Stimulated activated effector memory CD8-positive, alpha-beta T cell treated with anti-CD3 and anti-CD28 coated beads, Interleukin-12 subunit alpha, Interleukin-12 subunit beta, amount 100 ng/mL, for 72 hours (primary cell): Measurements from ENCODE around the gene SUCLG2.

Experiments used
- ATAC-seq: fragments of 150-1000 bp; cut with Tn5 transposase; 2 replicates; pipeline ENCODE4 v1.10.0; 2021
- DNase-seq, 2 donors: peaks; one replicate each; pipeline ENCODE4 v3.0.0; 2021 to 2022; ENCODE audit warnings: low spot score in 2 of 2
- H3K27ac Mint-ChIP-seq: one replicate; pipeline ENCODE4 v1.8.0; 2022; ENCODE audit warnings: mild to moderate bottlenecking, mixed read lengths
- H3K36me3 Mint-ChIP-seq: one replicate; pipeline ENCODE4 v1.8.0; 2022; ENCODE audit warnings: mild to moderate bottlenecking, mixed read lengths
- H3K4me1 Mint-ChIP-seq: one replicate; pipeline ENCODE4 v1.8.0; 2022; ENCODE audit warnings: mixed read lengths
- H3K4me3 Mint-ChIP-seq: one replicate; pipeline ENCODE4 v1.8.0; 2022; ENCODE audit warnings: mild to moderate bottlenecking, mixed read lengths
- H3K9me3 Mint-ChIP-seq: one replicate; pipeline ENCODE4 v1.8.0; 2022; ENCODE audit warnings: mixed read lengths

Gene SUCLG2, protein sequence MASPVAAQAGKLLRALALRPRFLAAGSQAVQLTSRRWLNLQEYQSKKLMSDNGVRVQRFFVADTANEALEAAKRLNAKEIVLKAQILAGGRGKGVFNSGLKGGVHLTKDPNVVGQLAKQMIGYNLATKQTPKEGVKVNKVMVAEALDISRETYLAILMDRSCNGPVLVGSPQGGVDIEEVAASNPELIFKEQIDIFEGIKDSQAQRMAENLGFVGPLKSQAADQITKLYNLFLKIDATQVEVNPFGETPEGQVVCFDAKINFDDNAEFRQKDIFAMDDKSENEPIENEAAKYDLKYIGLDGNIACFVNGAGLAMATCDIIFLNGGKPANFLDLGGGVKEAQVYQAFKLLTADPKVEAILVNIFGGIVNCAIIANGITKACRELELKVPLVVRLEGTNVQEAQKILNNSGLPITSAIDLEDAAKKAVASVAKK

DNA sequence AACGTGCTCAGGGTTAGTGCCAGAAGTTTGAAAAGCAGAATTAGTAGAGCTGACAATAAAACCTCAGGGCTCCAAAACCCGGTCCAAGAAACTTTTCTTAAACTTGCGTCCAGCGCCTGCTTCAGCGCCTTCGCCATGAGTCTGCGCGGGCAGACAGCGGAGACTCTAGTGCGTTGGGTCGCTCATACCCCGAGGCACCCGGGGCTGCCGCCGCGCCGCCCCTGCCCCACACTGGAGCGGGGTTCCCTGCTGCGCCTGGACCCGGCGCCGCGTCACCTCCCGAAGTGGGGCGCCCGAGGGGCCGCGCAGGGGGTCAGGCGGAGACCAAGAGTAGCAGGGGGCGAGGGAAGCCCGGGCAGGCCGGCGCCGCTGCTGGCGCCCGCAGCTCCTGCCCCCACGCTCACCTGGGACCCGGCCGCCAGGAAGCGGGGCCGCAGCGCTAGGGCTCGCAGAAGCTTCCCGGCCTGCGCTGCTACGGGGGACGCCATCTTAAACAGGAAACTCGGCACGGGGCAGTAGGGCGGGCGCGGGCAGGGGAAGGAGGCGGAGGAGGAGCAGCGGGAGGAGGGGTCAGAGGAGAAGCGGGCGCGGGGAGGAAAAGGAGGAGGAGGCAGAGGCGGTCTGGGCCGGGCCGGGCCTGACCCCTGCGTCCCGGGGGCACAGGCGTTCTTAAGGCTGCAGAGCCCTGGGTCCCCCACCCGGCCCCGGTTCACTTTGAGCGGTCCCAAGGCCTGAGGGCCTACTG is at the start of gene SUCLG2:
Gene SUCLG2, minus strand, starts transcription at position 514 of the 745 bp plus-strand sequence. Its CDS starts 26 bp downstream, at position 488.
- DNase-seq (peak; percentile 63 to 89), ATAC-seq (peak; percentile 74)
- Mint-ChIP-seq H3K4me1 (peaks cover 47% of the 10 kb centered on the region), H3K36me3 (peaks cover 13% of the 10 kb centered on the region), H3K9me3 (no peaks in the 10 kb centered on the region), H3K4me3 (peak within 1 kb of the TSS; percentile 71), H3K27ac (peak within 1 kb of the TSS; percentile 86)

DNA sequence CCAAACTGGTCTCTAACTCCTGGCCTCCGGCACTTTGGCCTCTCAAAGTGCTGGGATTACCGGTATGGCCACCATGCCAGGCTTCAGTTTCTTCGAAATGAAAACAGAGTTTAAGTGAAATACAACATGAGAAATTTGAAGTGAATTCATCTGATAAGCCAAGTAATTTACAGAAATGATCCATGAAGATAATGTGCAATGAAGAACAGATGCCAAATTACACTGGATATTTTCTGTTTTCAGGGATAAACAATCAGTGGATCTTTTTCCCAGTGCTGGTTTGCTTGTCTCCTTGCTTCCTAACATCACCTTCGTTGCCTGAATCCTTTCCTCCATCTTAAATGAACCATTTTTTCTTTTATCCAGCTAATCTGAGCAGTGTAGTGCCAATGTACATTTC is 46.2 kb upstream of the SUCLG2 start:
- no peak for DNase-seq
- Mint-ChIP-seq H3K4me3 (no peak overlapping the region), H3K27ac (no peak overlapping the region), H3K4me1 (no peaks in the 10 kb centered on the region), H3K9me3 (no peaks in the 10 kb centered on the region), H3K36me3 (no peaks in the 10 kb centered on the region)
- no peak for ATAC-seq

DNA sequence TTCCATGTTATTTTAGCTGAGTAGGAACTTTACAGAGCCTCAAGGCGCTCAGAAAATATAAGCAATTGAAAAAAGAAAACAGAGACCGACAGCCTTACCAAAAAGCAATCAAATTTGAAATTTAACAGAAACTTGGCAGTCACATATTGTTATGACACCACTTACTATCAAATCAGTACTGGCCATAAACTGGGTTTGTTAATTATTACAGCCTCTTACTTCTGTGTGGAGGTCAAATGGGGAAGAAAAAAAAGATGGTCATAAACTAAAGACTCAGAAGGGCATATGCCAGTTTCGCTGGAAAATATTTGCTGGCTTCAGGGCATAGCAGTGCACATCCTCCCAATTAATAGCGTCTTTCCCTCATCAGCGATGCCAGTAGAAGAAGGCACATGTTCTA is 45.5 kb upstream of the SUCLG2 start:
- no peak overlapping the region for H3K27ac Mint-ChIP-seq
- no peak for ATAC-seq
- H3K4me1 Mint-ChIP-seq, result no peaks in the 10 kb centered on the region
- no peaks in the 10 kb centered on the region for H3K9me3 Mint-ChIP-seq
- H3K4me3 Mint-ChIP-seq, result no peak overlapping the region
- no peak for DNase-seq
- H3K36me3 Mint-ChIP-seq, result no peaks in the 10 kb centered on the region

DNA sequence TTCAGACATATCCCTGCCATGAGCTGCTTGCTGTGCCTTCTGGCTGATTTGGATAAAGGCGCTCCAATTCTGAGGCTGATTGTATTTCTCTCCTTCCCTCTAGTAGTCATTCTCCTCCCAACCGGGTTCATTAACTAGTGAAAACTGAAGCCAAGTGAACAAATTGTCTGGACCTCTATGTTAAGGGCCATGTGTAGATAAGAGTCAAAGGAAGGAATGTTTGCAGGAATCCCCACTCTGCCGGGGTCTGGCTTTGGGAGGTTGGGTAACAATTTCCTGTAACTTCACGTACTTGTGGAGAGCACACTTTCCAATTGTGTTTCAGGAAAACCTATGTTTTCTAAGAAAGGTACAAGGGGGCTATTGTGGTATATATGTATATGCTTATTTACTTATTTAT is 38.2 kb upstream of the SUCLG2 start:
- peaks cover 2% of the 10 kb centered on the region for H3K9me3 Mint-ChIP-seq
- no peak overlapping the region for H3K4me3 Mint-ChIP-seq
- no peaks in the 10 kb centered on the region for H3K4me1 Mint-ChIP-seq
- DNase-seq (no peak), ATAC-seq (no peak)
- no peak overlapping the region for H3K27ac Mint-ChIP-seq
- H3K36me3 Mint-ChIP-seq, result no peaks in the 10 kb centered on the region

DNA sequence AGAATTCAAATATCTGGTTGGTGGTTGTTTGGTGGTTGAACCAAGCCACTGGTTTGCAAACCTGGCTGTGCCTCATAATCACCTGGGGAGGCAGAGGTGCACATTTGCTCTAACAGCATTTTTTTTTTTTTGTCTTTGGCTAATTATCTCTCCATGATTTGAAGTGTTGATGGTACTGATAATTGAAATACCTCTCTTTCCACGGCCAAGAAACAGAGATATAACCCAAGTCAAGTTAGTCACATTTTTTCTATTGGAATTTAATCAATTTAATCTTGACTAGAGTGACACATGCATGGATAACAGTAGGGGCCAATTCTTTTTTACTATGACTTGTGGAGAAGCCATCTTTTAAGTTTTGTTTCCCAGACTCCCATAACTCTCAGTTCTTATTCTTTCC is 37.5 kb upstream of the SUCLG2 start:
- Mint-ChIP-seq H3K4me3 (no peak overlapping the region), H3K4me1 (no peaks in the 10 kb centered on the region), H3K36me3 (no peaks in the 10 kb centered on the region), H3K27ac (no peak overlapping the region), H3K9me3 (peaks cover 2% of the 10 kb centered on the region)
- DNase-seq, result no peak
- no peak for ATAC-seq

DNA sequence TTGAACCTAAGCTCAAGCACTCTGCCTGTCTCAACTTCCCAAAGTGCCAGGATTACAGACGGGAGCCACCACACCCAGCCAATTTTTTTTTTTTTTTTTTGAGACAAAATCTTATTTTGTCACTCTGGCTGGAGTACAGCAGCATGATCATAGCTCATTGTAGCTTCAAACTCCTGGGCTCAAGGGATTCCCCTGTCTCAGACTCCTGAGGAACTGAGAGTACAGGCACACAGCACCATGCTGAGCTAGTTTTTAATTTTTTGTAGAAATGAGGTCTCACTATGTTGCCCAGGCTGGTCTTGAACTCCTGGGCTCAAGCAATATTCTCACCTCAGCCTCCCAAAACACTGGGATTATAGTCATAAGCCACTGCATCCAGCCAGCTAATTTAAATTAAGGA is 36.8 kb upstream of the SUCLG2 start:
- Mint-ChIP-seq H3K4me3 (no peak overlapping the region), H3K36me3 (no peaks in the 10 kb centered on the region), H3K27ac (peak overlapping the region; percentile 9), H3K4me1 (peaks cover 3% of the 10 kb centered on the region), H3K9me3 (peaks cover 2% of the 10 kb centered on the region)
- no peak for DNase-seq
- ATAC-seq, result no peak

DNA sequence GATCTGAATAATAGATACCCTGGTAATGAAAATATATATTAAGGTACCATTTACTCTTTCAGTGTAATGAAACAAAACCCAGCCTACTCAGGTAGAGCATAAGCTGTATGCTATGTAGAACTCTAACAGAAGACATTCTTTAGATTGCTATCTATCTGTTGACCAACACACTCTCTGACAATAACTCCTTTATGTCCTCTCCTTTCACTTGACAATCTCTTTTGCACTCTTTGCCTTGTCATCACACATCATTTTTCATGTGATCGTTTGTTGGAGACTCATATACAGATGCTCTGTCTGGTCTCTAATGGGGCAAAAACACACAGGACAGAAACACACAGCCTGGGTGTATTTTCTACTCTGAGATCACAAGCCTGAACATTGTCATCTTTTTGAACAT is 35.4 kb upstream of the SUCLG2 start:
- no peak for DNase-seq
- Mint-ChIP-seq H3K9me3 (peaks cover 2% of the 10 kb centered on the region), H3K4me3 (no peak overlapping the region), H3K36me3 (no peaks in the 10 kb centered on the region), H3K27ac (no peak overlapping the region), H3K4me1 (peaks cover 12% of the 10 kb centered on the region)
- no peak for ATAC-seq

DNA sequence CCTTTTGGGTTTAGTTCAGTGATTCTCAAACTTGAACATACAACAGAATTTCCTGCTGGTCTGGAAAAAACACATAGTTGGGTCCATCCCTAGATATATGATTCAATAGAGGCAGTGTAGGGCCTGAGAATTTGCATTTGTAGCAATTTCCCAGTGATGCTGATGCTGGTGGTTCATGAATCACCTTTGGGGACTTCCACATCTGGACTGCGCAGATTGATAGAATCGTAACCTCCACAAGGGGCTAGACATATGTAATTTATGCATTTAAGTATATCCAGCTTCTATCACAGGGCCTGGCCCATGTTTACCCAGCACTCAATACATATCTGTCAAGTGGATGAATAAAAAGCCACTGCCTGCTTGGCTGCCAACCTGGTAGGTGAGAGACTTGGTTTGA is 33.8 kb upstream of the SUCLG2 start:
- Mint-ChIP-seq H3K27ac (no peak overlapping the region), H3K9me3 (peaks cover 2% of the 10 kb centered on the region), H3K36me3 (no peaks in the 10 kb centered on the region), H3K4me3 (no peak overlapping the region), H3K4me1 (peaks cover 16% of the 10 kb centered on the region)
- ATAC-seq (peak; percentile 40), DNase-seq (no peak)

DNA sequence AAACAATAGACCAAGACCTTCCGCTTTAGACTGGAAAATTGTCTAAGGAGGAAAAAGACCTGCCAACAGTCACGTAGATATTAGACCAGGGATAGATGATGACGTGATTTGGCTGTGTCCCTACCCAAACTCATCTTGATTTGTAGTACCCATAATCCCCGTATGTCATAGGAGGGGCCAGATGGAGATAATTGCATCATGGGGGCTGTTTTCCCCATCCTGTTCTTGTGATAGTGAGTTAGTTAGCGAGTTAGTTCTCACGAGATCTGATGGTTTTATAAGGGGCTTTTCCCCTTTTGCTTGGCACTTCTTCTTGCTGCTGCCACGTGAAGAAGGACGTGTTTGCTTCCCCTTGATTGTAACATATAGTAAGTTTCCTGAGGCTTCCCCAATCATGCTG is 31.7 kb upstream of the SUCLG2 start:
- H3K9me3 Mint-ChIP-seq, result peaks cover 2% of the 10 kb centered on the region
- H3K27ac Mint-ChIP-seq, result no peak overlapping the region
- no peak for ATAC-seq
- H3K36me3 Mint-ChIP-seq, result no peaks in the 10 kb centered on the region
- H3K4me1 Mint-ChIP-seq, result peaks cover 17% of the 10 kb centered on the region
- no peak for DNase-seq
- no peak overlapping the region for H3K4me3 Mint-ChIP-seq

DNA sequence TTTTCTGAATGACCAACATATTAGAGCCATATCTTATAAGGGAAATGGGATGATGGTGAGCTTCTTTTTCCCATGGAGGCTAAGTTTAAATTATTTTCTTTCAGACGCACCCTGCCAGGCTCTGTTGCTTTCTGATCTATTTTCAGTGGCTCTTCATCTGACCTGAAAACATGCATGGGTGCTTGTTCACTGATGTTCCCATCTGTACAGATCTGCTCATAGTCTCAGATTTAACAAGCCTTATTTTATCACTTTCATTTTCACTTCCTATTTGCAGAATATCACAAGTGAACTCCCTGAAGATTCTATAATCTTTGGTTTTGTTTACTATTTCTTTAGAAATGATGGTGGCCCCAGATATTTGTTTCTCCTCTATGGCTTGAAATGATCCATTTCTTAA is 31.1 kb upstream of the SUCLG2 start:
- Mint-ChIP-seq H3K36me3 (no peaks in the 10 kb centered on the region), H3K4me1 (peaks cover 17% of the 10 kb centered on the region), H3K27ac (no peak overlapping the region), H3K9me3 (no peaks in the 10 kb centered on the region), H3K4me3 (peak overlapping the region; percentile 24)
- peak; percentile 58 for ATAC-seq
- no peak for DNase-seq

DNA sequence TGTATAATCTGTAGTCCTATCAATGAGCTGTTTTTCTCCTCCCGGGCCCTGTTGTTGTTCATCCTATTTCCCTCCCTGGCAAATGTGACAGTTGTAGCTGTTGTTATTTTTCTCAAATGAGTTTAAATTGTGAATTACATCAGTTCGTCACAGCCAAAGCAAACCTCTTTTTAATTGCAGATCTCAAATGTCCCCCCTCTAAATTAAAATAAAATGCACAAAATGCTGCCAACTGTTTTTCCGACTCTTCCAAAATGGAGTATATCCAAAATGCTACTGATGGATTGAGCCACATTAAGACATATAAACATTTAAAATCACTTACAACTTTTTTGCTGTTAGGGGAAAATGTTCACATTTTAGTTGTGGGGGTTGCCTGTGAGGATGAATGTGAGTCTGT is 29.8 kb upstream of the SUCLG2 start:
- H3K4me1 Mint-ChIP-seq, result peaks cover 19% of the 10 kb centered on the region
- ATAC-seq (no peak), DNase-seq (no peak)
- H3K4me3 Mint-ChIP-seq, result no peak overlapping the region
- H3K9me3 Mint-ChIP-seq, result no peaks in the 10 kb centered on the region
- H3K36me3 Mint-ChIP-seq, result no peaks in the 10 kb centered on the region
- H3K27ac Mint-ChIP-seq, result no peak overlapping the region

DNA sequence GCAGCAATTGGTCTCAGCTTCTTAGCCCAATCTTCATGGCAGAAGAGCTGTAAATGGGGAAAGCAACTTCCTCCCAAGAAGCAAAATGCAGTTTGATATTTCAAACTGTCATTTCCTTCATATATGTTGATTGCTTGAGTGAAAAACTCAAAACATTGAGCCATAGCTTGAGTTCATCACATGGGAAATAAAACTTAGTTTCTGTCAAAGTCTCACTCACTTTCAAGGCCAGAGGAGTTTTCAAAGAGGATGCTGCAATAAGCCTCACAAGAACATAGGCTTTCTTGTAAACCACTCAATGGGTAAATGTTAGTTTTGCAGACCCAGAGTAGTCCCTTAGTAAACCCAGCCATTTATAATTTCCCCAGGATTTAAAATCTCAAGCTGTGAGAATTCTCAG is 29.1 kb upstream of the SUCLG2 start:
- DNase-seq (no peak), ATAC-seq (no peak)
- Mint-ChIP-seq H3K9me3 (no peaks in the 10 kb centered on the region), H3K4me1 (peaks cover 26% of the 10 kb centered on the region), H3K27ac (no peak overlapping the region), H3K36me3 (no peaks in the 10 kb centered on the region), H3K4me3 (no peak overlapping the region)

DNA sequence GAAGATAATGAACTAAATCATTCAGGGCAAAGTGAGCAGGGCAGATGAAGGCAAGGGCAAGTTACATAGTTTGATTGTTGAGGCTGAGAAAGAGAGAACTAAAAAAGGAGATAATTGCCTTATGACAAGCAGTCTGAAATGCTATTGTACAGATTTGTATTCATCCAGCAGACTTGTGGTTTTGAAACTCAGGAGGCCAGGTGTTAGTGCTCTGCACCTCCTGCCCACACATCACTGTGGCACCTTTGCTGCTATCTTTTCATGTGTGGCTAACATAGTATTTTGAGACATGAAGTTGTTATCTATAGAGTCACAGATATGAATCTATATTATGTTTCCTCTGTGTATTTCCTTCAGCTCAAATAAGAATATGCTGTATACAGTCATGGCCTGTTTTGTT is 24.3 kb upstream of the SUCLG2 start:
- H3K4me3 Mint-ChIP-seq, result no peak overlapping the region
- no peaks in the 10 kb centered on the region for H3K36me3 Mint-ChIP-seq
- no peak for DNase-seq
- peak; percentile 75 for ATAC-seq
- peak overlapping the region; percentile 0 for H3K27ac Mint-ChIP-seq
- peaks cover 3% of the 10 kb centered on the region for H3K9me3 Mint-ChIP-seq
- H3K4me1 Mint-ChIP-seq, result peaks cover 26% of the 10 kb centered on the region

DNA sequence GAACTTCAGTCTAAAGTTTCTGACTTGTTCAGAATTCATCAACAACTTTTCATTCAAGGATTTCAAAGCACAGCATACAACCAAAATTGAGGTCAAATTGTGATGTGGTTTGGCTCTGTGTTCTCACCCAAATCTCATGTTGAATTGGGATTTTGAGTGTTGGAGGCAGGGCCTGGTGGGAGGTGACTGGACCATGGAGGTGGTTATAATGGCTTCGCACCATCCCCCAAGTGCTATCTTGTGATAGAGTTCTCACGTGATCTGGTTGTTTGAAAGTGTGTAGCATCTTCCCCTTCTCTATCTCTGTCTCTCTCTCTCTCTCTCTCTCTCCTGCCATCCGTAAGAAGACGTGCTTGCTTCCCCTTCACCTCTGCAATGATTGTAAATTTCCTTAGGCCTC is 19.6 kb upstream of the SUCLG2 start:
- H3K4me1 Mint-ChIP-seq, result peaks cover 18% of the 10 kb centered on the region
- no peak overlapping the region for H3K4me3 Mint-ChIP-seq
- H3K9me3 Mint-ChIP-seq, result peaks cover 3% of the 10 kb centered on the region
- DNase-seq, result no peak
- H3K36me3 Mint-ChIP-seq, result no peaks in the 10 kb centered on the region
- ATAC-seq, result peak; percentile 50
- no peak overlapping the region for H3K27ac Mint-ChIP-seq

DNA sequence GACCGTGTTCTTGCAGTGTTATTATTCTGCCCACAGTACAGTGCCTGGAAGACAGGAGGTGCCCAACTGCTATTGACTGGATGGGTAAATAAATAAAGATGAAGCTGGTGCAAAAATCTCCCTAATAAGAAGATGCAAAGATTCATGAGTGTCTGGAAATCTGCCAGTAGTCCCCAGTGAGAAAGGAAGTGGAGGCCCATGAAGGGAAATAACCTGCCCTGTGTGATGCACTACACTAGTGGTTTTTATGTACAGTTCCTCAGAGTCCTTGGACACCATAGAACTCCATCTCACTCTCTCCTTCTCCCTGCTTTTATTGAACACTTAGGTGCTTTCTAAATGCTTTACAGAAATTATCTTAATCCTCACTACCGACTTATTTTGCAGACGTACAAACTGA is 8.3 kb upstream of the SUCLG2 start:
- H3K4me3 Mint-ChIP-seq, result no peak overlapping the region
- no peak overlapping the region for H3K27ac Mint-ChIP-seq
- peaks cover 6% of the 10 kb centered on the region for H3K9me3 Mint-ChIP-seq
- peaks cover 18% of the 10 kb centered on the region for H3K4me1 Mint-ChIP-seq
- no peak for DNase-seq
- no peaks in the 10 kb centered on the region for H3K36me3 Mint-ChIP-seq
- no peak for ATAC-seq

DNA sequence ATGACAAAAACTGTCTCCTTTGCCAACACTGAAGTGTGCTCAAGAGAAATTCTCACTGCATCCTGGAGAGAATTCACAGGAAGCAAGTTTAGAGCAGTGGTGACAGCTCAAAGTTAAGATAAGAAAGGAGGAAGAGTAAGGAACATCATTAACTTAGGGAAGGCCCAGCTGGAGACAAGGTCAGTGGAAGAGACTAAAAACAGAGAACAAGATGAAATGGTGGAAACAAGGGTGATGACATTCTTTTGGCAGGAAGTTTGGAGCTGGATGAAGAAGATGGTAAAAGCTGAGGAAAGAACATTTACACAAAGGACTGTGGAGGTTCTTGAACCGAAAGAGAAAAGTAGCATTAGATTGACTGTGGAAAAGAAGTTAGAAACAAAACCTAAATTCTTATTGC is 6.7 kb upstream of the SUCLG2 start:
- Mint-ChIP-seq H3K4me3 (no peak overlapping the region), H3K36me3 (peaks cover 4% of the 10 kb centered on the region), H3K4me1 (peaks cover 22% of the 10 kb centered on the region), H3K27ac (no peak overlapping the region), H3K9me3 (no peaks in the 10 kb centered on the region)
- DNase-seq (no peak), ATAC-seq (no peak)
